ENCODE results near the gene ZMIZ1. TPM values are rescaled to one million over a fixed set of nuclear protein-coding genes. Genes with fewer than 3 reads are reported as not detected.
A peak's percentile ranks its signal among the peaks of the same experiment; 100 is the strongest.

Gene ZMIZ1
- total RNA-seq, 1 experiment from 2014 or later, result 34.2 TPM

GRCh38 chr10:79103129-79103528 is 34.4 kb downstream of the ZMIZ1 start:
- Histone ChIP-seq H3K4me3 (ENCODE audit: low read depth in 2 of 2, low read length in 2 of 2) (no peak overlapping the region), H3K27ac (ENCODE audit: low read length) (no peak overlapping the region), H3K9me3 (ENCODE audit: control insufficient read depth, insufficient read depth, low read depth, low read length) (no peaks in the 10 kb centered on the region), H3K4me1 (ENCODE audit: control insufficient read depth, insufficient read depth, low read length) (peaks cover 64% of the 10 kb centered on the region), H3K27me3 (ENCODE audit: control insufficient read depth, insufficient read depth, low read length) (no peaks in the 10 kb centered on the region), H3K36me3 (ENCODE audit: control insufficient read depth, insufficient read depth, low read length) (no peaks in the 10 kb centered on the region)
- BruUV-seq (replicated peaks), result no TSS peak
- DNase-seq (ENCODE audit: low read depth, low spot score), result no peak
- intact Hi-C loops (cut with micrococcal nuclease; ENCODE audit: unreplicated experiment) (no loop called here), in situ Hi-C loops (cut with HindIII; ENCODE audit: low pct_unique_long_range_greater_than_20kb, low sequenced_read_pairs) (no loop called here)
- CTCF ChIA-PET, result no interaction called here
- POLR2A ChIA-PET, result no interaction called here
- no peak for TF ChIP-seq TCF7L2 (IDR thresholded peaks at IDR 0.05; ENCODE audit: low read depth, low read length)
- no peak for TF ChIP-seq POLR2AphosphoS5 (IDR thresholded peaks at IDR 0.05; ENCODE audit: low read depth, low read length)
- no peak for TF ChIP-seq REST (IDR thresholded peaks at IDR 0.05; ENCODE audit: insufficient read depth in 1 of 2, low read depth in 2 of 2, low read length in 1 of 2)
- no peak for TF ChIP-seq SIN3A (IDR thresholded peaks at IDR 0.05; ENCODE audit: borderline replicate concordance, insufficient read depth, low read depth, low read length)
- no peak for ATAC-seq

GRCh38 chr10:79103585-79103984 is 34.8 kb downstream of the ZMIZ1 start:
- peaks cover 62% of the 10 kb centered on the region for H3K4me1 ChIP-seq (ENCODE audit: control insufficient read depth, insufficient read depth, low read length)
- no peaks in the 10 kb centered on the region for H3K36me3 ChIP-seq (ENCODE audit: control insufficient read depth, insufficient read depth, low read length)
- H3K27me3 ChIP-seq (ENCODE audit: control insufficient read depth, insufficient read depth, low read length), result no peaks in the 10 kb centered on the region
- ATAC-seq (no peak), DNase-seq (ENCODE audit: low read depth, low spot score) (no peak)
- TF ChIP-seq TCF7L2 (IDR thresholded peaks at IDR 0.05; ENCODE audit: low read depth, low read length) (no peak), POLR2AphosphoS5 (IDR thresholded peaks at IDR 0.05; ENCODE audit: low read depth, low read length) (no peak), SIN3A (IDR thresholded peaks at IDR 0.05; ENCODE audit: borderline replicate concordance, insufficient read depth, low read depth, low read length) (no peak), REST (IDR thresholded peaks at IDR 0.05; ENCODE audit: insufficient read depth in 1 of 2, low read depth in 2 of 2, low read length in 1 of 2) (no peak)
- TF ChIP-seq, protein P1, sequence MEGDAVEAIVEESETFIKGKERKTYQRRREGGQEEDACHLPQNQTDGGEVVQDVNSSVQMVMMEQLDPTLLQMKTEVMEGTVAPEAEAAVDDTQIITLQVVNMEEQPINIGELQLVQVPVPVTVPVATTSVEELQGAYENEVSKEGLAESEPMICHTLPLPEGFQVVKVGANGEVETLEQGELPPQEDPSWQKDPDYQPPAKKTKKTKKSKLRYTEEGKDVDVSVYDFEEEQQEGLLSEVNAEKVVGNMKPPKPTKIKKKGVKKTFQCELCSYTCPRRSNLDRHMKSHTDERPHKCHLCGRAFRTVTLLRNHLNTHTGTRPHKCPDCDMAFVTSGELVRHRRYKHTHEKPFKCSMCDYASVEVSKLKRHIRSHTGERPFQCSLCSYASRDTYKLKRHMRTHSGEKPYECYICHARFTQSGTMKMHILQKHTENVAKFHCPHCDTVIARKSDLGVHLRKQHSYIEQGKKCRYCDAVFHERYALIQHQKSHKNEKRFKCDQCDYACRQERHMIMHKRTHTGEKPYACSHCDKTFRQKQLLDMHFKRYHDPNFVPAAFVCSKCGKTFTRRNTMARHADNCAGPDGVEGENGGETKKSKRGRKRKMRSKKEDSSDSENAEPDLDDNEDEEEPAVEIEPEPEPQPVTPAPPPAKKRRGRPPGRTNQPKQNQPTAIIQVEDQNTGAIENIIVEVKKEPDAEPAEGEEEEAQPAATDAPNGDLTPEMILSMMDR (IDR thresholded peaks at IDR 0.05), result no peak
- no peak overlapping the region for H3K4me3 ChIP-seq (ENCODE audit: low read depth in 2 of 2, low read length in 2 of 2)
- H3K27ac ChIP-seq (ENCODE audit: low read length), result peak overlapping the region; percentile 19; the same call in 1 of the 2 replicates
- intact Hi-C loops (cut with micrococcal nuclease; ENCODE audit: unreplicated experiment), result no loop called here
- POLR2A ChIA-PET, result no interaction called here
- no peaks in the 10 kb centered on the region for H3K9me3 ChIP-seq (ENCODE audit: control insufficient read depth, insufficient read depth, low read depth, low read length)
- no TSS peak for BruUV-seq (replicated peaks)
- in situ Hi-C loops (cut with HindIII; ENCODE audit: low pct_unique_long_range_greater_than_20kb, low sequenced_read_pairs), result no loop called here
- CTCF ChIA-PET, result no interaction called here
